ENCODE data around the gene NPVF.

DNA sequence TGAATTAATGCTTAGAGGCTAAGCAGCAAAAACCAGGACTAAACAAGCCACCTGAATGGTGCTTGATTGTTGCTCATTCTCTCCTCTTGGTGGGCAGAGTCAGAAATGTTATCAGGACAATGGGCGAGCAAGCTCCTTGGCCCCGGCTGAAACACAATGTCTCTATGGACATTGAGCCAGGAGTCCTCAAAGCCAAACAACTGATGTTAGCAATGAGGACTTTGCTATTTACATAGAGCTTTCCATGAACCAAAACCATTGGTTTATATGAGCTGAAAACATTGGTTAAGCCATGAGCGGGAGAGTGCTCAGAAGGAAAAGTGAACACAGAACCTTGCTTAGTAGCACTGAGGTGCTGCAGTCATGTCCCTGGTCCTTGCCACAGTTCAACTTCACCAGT is 21.5 kb upstream of the NPVF start:
- TF ChIP-seq, protein P1, sequence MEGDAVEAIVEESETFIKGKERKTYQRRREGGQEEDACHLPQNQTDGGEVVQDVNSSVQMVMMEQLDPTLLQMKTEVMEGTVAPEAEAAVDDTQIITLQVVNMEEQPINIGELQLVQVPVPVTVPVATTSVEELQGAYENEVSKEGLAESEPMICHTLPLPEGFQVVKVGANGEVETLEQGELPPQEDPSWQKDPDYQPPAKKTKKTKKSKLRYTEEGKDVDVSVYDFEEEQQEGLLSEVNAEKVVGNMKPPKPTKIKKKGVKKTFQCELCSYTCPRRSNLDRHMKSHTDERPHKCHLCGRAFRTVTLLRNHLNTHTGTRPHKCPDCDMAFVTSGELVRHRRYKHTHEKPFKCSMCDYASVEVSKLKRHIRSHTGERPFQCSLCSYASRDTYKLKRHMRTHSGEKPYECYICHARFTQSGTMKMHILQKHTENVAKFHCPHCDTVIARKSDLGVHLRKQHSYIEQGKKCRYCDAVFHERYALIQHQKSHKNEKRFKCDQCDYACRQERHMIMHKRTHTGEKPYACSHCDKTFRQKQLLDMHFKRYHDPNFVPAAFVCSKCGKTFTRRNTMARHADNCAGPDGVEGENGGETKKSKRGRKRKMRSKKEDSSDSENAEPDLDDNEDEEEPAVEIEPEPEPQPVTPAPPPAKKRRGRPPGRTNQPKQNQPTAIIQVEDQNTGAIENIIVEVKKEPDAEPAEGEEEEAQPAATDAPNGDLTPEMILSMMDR (IDR thresholded peaks at IDR 0.05), result no peak
- TF ChIP-seq POLR2A (IDR thresholded peaks at IDR 0.05), result no peak
